Body of pancreas (tissue), 4 donors: ENCODE results near the gene NBL1.

Experiments used
- POLR2A ChIP-seq, 3 donors: fragments of 450-650 bp; IDR thresholded peaks; one replicate each; pipeline ENCODE4 v1.6.1; 2016; ENCODE audit warnings: antibody characterized with exemption in 3 of 3, mild to moderate bottlenecking in 2 of 3
- TF ChIP-seq, protein P1 (sequence below), 7 experiments: fragments of 450-650 bp in 4 of 7; fragments of 200-600 bp in 3 of 7; sonication (generic) in 3 of 7; IDR thresholded peaks; one replicate each; pipeline ENCODE4 v1.5.1; 2016 to 2019; ENCODE audit warnings: antibody characterized with exemption in 7 of 7

DNA sequence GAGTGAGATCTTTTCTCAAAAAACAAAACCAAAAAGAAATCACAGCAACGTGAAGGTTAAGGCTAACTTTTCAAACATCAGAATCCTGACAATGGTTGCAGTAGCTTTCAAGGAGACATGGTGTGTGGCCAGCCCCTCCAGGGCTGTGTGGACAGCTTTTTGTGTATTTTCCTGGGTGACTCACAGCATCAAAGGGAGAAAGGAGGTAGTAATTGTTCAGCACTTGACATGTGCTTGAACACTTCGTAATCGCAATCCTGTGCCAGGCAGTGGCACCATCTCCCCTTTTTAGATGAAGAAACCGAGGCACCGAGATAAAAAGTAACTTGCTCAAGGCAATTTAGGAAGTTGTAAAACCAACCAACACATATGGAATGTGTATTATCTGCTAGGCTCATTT, 10.3 kb downstream of the NBL1 start:
- TF ChIP-seq, protein P1, sequence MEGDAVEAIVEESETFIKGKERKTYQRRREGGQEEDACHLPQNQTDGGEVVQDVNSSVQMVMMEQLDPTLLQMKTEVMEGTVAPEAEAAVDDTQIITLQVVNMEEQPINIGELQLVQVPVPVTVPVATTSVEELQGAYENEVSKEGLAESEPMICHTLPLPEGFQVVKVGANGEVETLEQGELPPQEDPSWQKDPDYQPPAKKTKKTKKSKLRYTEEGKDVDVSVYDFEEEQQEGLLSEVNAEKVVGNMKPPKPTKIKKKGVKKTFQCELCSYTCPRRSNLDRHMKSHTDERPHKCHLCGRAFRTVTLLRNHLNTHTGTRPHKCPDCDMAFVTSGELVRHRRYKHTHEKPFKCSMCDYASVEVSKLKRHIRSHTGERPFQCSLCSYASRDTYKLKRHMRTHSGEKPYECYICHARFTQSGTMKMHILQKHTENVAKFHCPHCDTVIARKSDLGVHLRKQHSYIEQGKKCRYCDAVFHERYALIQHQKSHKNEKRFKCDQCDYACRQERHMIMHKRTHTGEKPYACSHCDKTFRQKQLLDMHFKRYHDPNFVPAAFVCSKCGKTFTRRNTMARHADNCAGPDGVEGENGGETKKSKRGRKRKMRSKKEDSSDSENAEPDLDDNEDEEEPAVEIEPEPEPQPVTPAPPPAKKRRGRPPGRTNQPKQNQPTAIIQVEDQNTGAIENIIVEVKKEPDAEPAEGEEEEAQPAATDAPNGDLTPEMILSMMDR (IDR thresholded peaks at IDR 0.05), result no peak
- no peak for TF ChIP-seq POLR2A (IDR thresholded peaks at IDR 0.05)
